Epidermal melanocyte (primary cell): ENCODE results near the gene CNTNAP2.
"Not testable (repeated sequence)": the region's sequence is repeated elsewhere in the genome, so short reads cannot be mapped to it uniquely, and the experiment has no call there.

ENCODE experiments used
- DNase-seq: peaks from one replicate; pipeline ENCODE4 v3.0.0; 2011; ENCODE audit warnings: low spot score; ENCODE audit not compliant: insufficient read length

The CNTNAP2 gene

GRCh38 chr7:147711447-147711846, 1594.8 kb downstream of the CNTNAP2 start:
- DNase-seq, result no peak

GRCh38 chr7:147721962-147722830, 1605.6 kb downstream of the CNTNAP2 start:
- no peak for DNase-seq

- no peak for DNase-seq
These were observed 1606.9 kb downstream of the CNTNAP2 start for GRCh38 chr7:147723536-147723935.

- no peak for DNase-seq
These were observed 1614.7 kb downstream of the CNTNAP2 start for GRCh38 chr7:147731311-147731710.

GRCh38 chr7:147737559-147738214, 1621.1 kb downstream of the CNTNAP2 start:
- not testable (repeated sequence) for DNase-seq

GRCh38 chr7:147742301-147742700, 1625.7 kb downstream of the CNTNAP2 start:
- no peak for DNase-seq

- no peak for DNase-seq
These were observed 1639.7 kb downstream of the CNTNAP2 start for GRCh38 chr7:147756300-147756699.

- no peak for DNase-seq
These were observed 1642.8 kb downstream of the CNTNAP2 start for GRCh38 chr7:147759327-147759943.

GRCh38 chr7:147765301-147765700, 1648.7 kb downstream of the CNTNAP2 start:
- DNase-seq, result no peak

- DNase-seq, result no peak
These were observed 1654.7 kb downstream of the CNTNAP2 start for GRCh38 chr7:147771344-147771743.

GRCh38 chr7:147774461-147774860, 1657.9 kb downstream of the CNTNAP2 start:
- no peak for DNase-seq

- no peak for DNase-seq
These were observed 1659.1 kb downstream of the CNTNAP2 start for GRCh38 chr7:147775516-147776284.

- no peak for DNase-seq
These were observed 1660.7 kb downstream of the CNTNAP2 start for GRCh38 chr7:147777309-147777708.

GRCh38 chr7:147779949-147780348, 1663.3 kb downstream of the CNTNAP2 start:
- DNase-seq, result no peak

GRCh38 chr7:147796581-147796980, 1680.0 kb downstream of the CNTNAP2 start:
- DNase-seq, result no peak

GRCh38 chr7:147798001-147798400, 1681.4 kb downstream of the CNTNAP2 start:
- DNase-seq, result no peak

- DNase-seq, result not testable (repeated sequence)
These were observed 1685.2 kb downstream of the CNTNAP2 start for GRCh38 chr7:147801762-147802161.

GRCh38 chr7:147803151-147803550, 1686.5 kb downstream of the CNTNAP2 start:
- no peak for DNase-seq

- no peak for DNase-seq
These were observed 1687.0 kb downstream of the CNTNAP2 start for GRCh38 chr7:147803606-147804005.

GRCh38 chr7:147804032-147804431, 1687.4 kb downstream of the CNTNAP2 start:
- no peak for DNase-seq

GRCh38 chr7:147805996-147806576, 1689.5 kb downstream of the CNTNAP2 start:
- no peak for DNase-seq
